A673 (cell line): ENCODE measurements around the gene ATP5F1E.

Source experiments
- CTCF ChIP-seq: fragments of 300-800, 200-600 bp; sonication (generic); conservative IDR thresholded peaks from 2 replicates; pipeline ENCODE4 v1.5.1; 2017; ENCODE audit warnings: low read depth, mild to moderate bottlenecking, antibody characterized with exemption, low read length, moderate library complexity, mixed read lengths
- EZH2 ChIP-seq: fragments of 200-600 bp; sonication (generic); IDR thresholded peaks from 2 replicates; pipeline ENCODE4 v1.6.1; 2017; ENCODE audit warnings: borderline replicate concordance, low read depth, mild to moderate bottlenecking, mixed read lengths, antibody characterized with exemption, low read length; ENCODE audit not compliant: poor library complexity, severe bottlenecking

- TF ChIP-seq CTCF = no peak
- TF ChIP-seq EZH2 = no peak
Measured at GRCh38 chr20:58990651-58991445, 41.3 kb downstream of the ATP5F1E start.
